ENCODE results near the gene WASL. TPM values are rescaled to one million over a fixed set of nuclear protein-coding genes. Genes with fewer than 3 reads are reported as not detected.
A peak's percentile ranks its signal among the peaks of the same experiment; 100 is the strongest.
"Not testable (repeated sequence)": the region's sequence is repeated elsewhere in the genome, so short reads cannot be mapped to it uniquely, and the experiment has no call there.

Gene WASL
- total RNA-seq, 1 donor from 2014 or later = 33.7 TPM

DNA sequence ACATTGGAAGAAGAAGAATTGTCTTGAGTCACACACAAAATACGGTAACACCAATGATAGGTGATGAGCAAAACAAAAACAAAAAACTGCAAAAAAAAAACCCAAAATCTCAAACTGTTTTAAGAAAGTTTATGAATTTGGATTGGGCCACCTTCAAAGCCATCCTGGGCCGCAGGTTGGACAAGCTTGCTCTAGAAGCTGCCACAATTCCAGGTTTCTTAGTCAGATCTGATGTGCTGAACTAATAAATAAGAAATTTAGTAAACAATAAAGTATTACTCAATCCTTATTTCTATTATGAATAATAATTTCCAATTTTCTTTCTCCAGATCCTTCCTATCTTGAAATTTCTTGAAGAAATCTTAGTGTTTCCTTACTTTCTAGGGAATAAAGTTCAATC lies 10.0 kb downstream of the WASL start:
- peaks cover 10% of the 10 kb centered on the region for H3K4me1 Mint-ChIP-seq (ENCODE audit: unreplicated experiment)
- H3K27ac Mint-ChIP-seq (ENCODE audit: unreplicated experiment) = no peak overlapping the region
- no peak for TF ChIP-seq CTCF (IDR thresholded peaks at IDR 0.05; ENCODE audit: unreplicated experiment)
- H3K9me3 Mint-ChIP-seq (ENCODE audit: unreplicated experiment) = no peaks in the 10 kb centered on the region
- no peaks in the 10 kb centered on the region for H3K36me3 Mint-ChIP-seq (ENCODE audit: low read depth, unreplicated experiment)
- DNase-seq (ENCODE audit: low spot score) = no peak
- H3K27me3 Mint-ChIP-seq (ENCODE audit: unreplicated experiment) = no peaks in the 10 kb centered on the region
- H3K4me3 Mint-ChIP-seq (ENCODE audit: unreplicated experiment) = no peak overlapping the region

- H3K27ac Mint-ChIP-seq (ENCODE audit: unreplicated experiment) = no peak overlapping the region
- no peak for TF ChIP-seq CTCF (IDR thresholded peaks at IDR 0.05; ENCODE audit: unreplicated experiment)
- no peaks in the 10 kb centered on the region for H3K27me3 Mint-ChIP-seq (ENCODE audit: unreplicated experiment)
- H3K36me3 Mint-ChIP-seq (ENCODE audit: low read depth, unreplicated experiment) = no peaks in the 10 kb centered on the region
- H3K9me3 Mint-ChIP-seq (ENCODE audit: unreplicated experiment) = no peaks in the 10 kb centered on the region
- H3K4me1 Mint-ChIP-seq (ENCODE audit: unreplicated experiment) = peaks cover 5% of the 10 kb centered on the region
- DNase-seq (ENCODE audit: low spot score) = no peak
- no peak overlapping the region for H3K4me3 Mint-ChIP-seq (ENCODE audit: unreplicated experiment)
Observed at GRCh38 chr7:123738356-123738755, 10.4 kb downstream of the WASL start.

- H3K4me3 Mint-ChIP-seq (ENCODE audit: unreplicated experiment); H3K27ac Mint-ChIP-seq (ENCODE audit: unreplicated experiment); H3K36me3 Mint-ChIP-seq (ENCODE audit: low read depth, unreplicated experiment); DNase-seq (ENCODE audit: low spot score); H3K9me3 Mint-ChIP-seq (ENCODE audit: unreplicated experiment); H3K4me1 Mint-ChIP-seq (ENCODE audit: unreplicated experiment); H3K27me3 Mint-ChIP-seq (ENCODE audit: unreplicated experiment): not testable (repeated sequence)
Observed at GRCh38 chr7:123737168-123737674, 11.6 kb downstream of the WASL start.

DNA sequence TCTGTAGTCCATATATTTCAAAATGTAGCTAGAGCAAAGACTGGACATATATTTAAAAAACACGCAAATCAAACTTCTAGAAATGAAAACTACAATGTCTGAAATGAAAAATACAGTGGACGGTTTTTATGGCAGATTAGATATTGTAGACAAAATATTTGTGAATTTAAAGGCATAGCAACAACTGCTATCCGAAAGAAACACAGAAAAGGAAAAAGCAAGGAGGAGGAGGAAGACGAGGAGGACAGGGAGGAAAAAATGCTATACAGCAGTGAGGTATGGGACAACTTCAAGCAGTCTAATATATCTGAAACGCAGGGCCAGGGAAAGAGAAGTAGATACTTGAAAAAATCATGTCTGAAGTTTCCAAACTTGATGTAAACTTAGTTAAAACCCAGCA lies 13.3 kb downstream of the WASL start:
- no peak for DNase-seq (ENCODE audit: low spot score)
- H3K36me3 Mint-ChIP-seq (ENCODE audit: low read depth, unreplicated experiment) = no peaks in the 10 kb centered on the region
- TF ChIP-seq CTCF (IDR thresholded peaks at IDR 0.05; ENCODE audit: unreplicated experiment) = no peak
- H3K9me3 Mint-ChIP-seq (ENCODE audit: unreplicated experiment) = no peaks in the 10 kb centered on the region
- H3K4me1 Mint-ChIP-seq (ENCODE audit: unreplicated experiment) = peaks cover 2% of the 10 kb centered on the region
- no peaks in the 10 kb centered on the region for H3K27me3 Mint-ChIP-seq (ENCODE audit: unreplicated experiment)
- H3K27ac Mint-ChIP-seq (ENCODE audit: unreplicated experiment) = peak overlapping the region; percentile 33
- no peak overlapping the region for H3K4me3 Mint-ChIP-seq (ENCODE audit: unreplicated experiment)

GRCh38 chr7:123734498-123734897 lies 14.3 kb downstream of the WASL start:
- no peak overlapping the region for H3K27ac Mint-ChIP-seq (ENCODE audit: unreplicated experiment)
- H3K36me3 Mint-ChIP-seq (ENCODE audit: low read depth, unreplicated experiment) = no peaks in the 10 kb centered on the region
- no peak for DNase-seq (ENCODE audit: low spot score)
- H3K4me1 Mint-ChIP-seq (ENCODE audit: unreplicated experiment) = peaks cover 2% of the 10 kb centered on the region
- no peak overlapping the region for H3K4me3 Mint-ChIP-seq (ENCODE audit: unreplicated experiment)
- TF ChIP-seq CTCF (IDR thresholded peaks at IDR 0.05; ENCODE audit: unreplicated experiment) = no peak
- no peaks in the 10 kb centered on the region for H3K9me3 Mint-ChIP-seq (ENCODE audit: unreplicated experiment)
- H3K27me3 Mint-ChIP-seq (ENCODE audit: unreplicated experiment) = no peaks in the 10 kb centered on the region

Data from endothelial cell (in vitro differentiated cells).